Sigmoid colon (tissue), 4 donors: ENCODE results near the gene ABAT.

Experiments used
- CTCF ChIP-seq, 4 experiments: fragments of 450-650 bp in 3 of 4; fragments of 200-600 bp in 1 of 4; IDR thresholded peaks; one replicate each; pipeline ENCODE4 v1.5.1; 2016 to 2019; ENCODE audit warnings: antibody characterized with exemption in 4 of 4, mild to moderate bottlenecking in 3 of 4, moderate library complexity in 2 of 4
- POLR2AphosphoS5 ChIP-seq, 4 donors: sonication (generic); formaldehyde crosslinking; IDR thresholded peaks; one replicate each; pipeline ENCODE4 v1.6.1; 2017; ENCODE audit warnings: antibody characterized with exemption in 4 of 4

GRCh38 chr16:8752706-8753105, 78.3 kb downstream of the ABAT start:
- TF ChIP-seq CTCF (IDR thresholded peaks at IDR 0.05) (no peak), POLR2AphosphoS5 (IDR thresholded peaks at IDR 0.05) (no peak)
